ENCODE measurements around the gene DCLK1. TPM values are rescaled to one million over a fixed set of nuclear protein-coding genes. Genes with fewer than 3 reads are reported as not detected.

Gene DCLK1
- total RNA-seq, 1 experiment from 2014 or later, result 36.2 TPM

DNA sequence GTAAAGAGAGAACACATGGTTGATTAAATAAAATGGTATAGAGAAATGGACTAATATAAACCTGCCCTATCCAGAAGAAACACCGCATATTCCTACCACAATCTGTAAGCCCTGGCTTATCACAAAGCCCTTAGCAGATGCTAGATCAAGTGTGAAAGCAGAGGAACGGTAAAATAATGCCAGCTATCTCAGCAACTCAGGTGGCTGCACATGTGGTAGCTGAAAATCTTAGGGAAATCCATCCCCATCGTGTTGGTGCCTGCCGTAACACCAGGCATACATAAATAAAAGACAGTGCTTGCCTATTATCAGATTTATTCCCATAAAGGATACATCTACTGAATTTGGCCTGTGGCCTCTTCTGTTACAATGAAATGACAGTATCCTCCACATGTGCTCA is 350.6 kb downstream of the DCLK1 start:
- no peaks in the 10 kb centered on the region for H3K79me2 ChIP-seq (ENCODE audit: insufficient read depth, low read length)
- no peaks in the 10 kb centered on the region for H3K27me3 ChIP-seq (ENCODE audit: insufficient read depth, low read length)
- no peak overlapping the region for H3K14ac ChIP-seq (ENCODE audit: insufficient read depth, low read length)
- no peaks in the 10 kb centered on the region for H3K9me3 ChIP-seq (ENCODE audit: control insufficient read depth, low read depth, low read length)
- no peaks in the 10 kb centered on the region for H3K27me3 Mint-ChIP-seq (ENCODE audit: low read depth)
- no peaks in the 10 kb centered on the region for H3K23me2 ChIP-seq (ENCODE audit: insufficient read length, low read depth, low read length, poor library complexity, severe bottlenecking)
- no peak for DNase-seq
- H2BK20ac ChIP-seq (ENCODE audit: low read depth, low read length, poor library complexity, severe bottlenecking), result no peak overlapping the region
- H3K56ac ChIP-seq (ENCODE audit: insufficient read length, low read depth, low read length), result no peak overlapping the region
- no peak overlapping the region for H2BK15ac ChIP-seq (ENCODE audit: low read depth, low read length)
- no peak overlapping the region for H3K27ac Mint-ChIP-seq
- H3K18ac ChIP-seq (ENCODE audit: insufficient read length, low read depth, low read length), result no peak overlapping the region
- no peak overlapping the region for H2BK5ac ChIP-seq (ENCODE audit: insufficient read length, low read length)
- H3T11ph ChIP-seq (ENCODE audit: low read length), result no peak overlapping the region
- H3K27ac ChIP-seq (ENCODE audit: insufficient read length, low read depth, low read length), result no peak overlapping the region
- H3K4me1 ChIP-seq (ENCODE audit: insufficient read depth, low read length), result no peaks in the 10 kb centered on the region
- H2BK12ac ChIP-seq (ENCODE audit: insufficient read length, low read depth, low read length), result no peak overlapping the region
- H2AK5ac ChIP-seq (ENCODE audit: insufficient read length, low read length), result no peak overlapping the region
- peaks cover 0 to 4% of the 10 kb centered on the region in 2 experiments; a peak in 1 of 4 replicates for H3K4me1 Mint-ChIP-seq
- H4K20me1 ChIP-seq (ENCODE audit: control insufficient read depth, insufficient read depth, insufficient read length), result no peaks in the 10 kb centered on the region
- H3K9me3 Mint-ChIP-seq, result no peaks in the 10 kb centered on the region
- H3K9ac ChIP-seq (ENCODE audit: extremely low read depth, insufficient read length, low read length), result no peak overlapping the region
- H3K36me3 Mint-ChIP-seq (ENCODE audit: insufficient read depth in 1 of 3, low read depth in 3 of 3), result no peaks in the 10 kb centered on the region
- H4K5ac ChIP-seq (ENCODE audit: insufficient read length, low read depth, low read length), result no peak overlapping the region
- no peak overlapping the region for H3K23ac ChIP-seq (ENCODE audit: insufficient read length, low read depth, low read length)
- no peak overlapping the region for H4K8ac ChIP-seq (replicated peaks; ENCODE audit: insufficient read length, low read depth, low read length)
- WGBS (ENCODE audit: extremely low coverage, insufficient read length, low lambda C conversion rate), result no CpG with 5 or more reads among the region's 4 CpGs
- H3K4ac ChIP-seq (ENCODE audit: low read depth, low read length), result no peak overlapping the region
- no peaks in the 10 kb centered on the region for H3K79me1 ChIP-seq (ENCODE audit: insufficient read depth, low read depth, low read length, poor library complexity, severe bottlenecking)
- H2AFZ ChIP-seq (ENCODE audit: low read length), result no peak overlapping the region
- no peak overlapping the region for H4K91ac ChIP-seq (ENCODE audit: insufficient read length, low read depth, low read length)
- H3K4me2 ChIP-seq (ENCODE audit: insufficient read depth, insufficient read length, low read length), result no peak overlapping the region
- no peak overlapping the region for H3K4me3 Mint-ChIP-seq
- no peak for TF ChIP-seq CTCF (conservative IDR thresholded peaks at IDR 0.05)
- no peak overlapping the region for H2BK120ac ChIP-seq (ENCODE audit: low read depth, low read length, poor library complexity, severe bottlenecking)
